ENCODE results near the gene CX3CL1.

GRCh38 chr16:57325458-57325857 lies 46.8 kb upstream of the CX3CL1 start:
- TF ChIP-seq CTCF (conservative IDR thresholded peaks at IDR 0.05 in 1 of 2, IDR thresholded peaks at IDR 0.05 in 1 of 2; ENCODE audit: extremely low read depth in 1 of 2, insufficient read depth in 1 of 2, low read depth in 1 of 2, low read length in 2 of 2) (no peak), EZH2 (IDR thresholded peaks at IDR 0.05; ENCODE audit: borderline replicate concordance, low read length) (no peak)
